Uterine smooth muscle cell (primary cell): ENCODE results near the gene CASKIN2. TPM values are rescaled to one million over a fixed set of nuclear protein-coding genes. Genes with fewer than 3 reads are reported as not detected.

Source experiments
- total RNA-seq: library from RNA; depleted of rRNA; stranded (reverse); fragments of >200 nt; gene quantifications from 2 replicates; pipeline ENCODE4 v1.2.3, GENCODE V29; 2014

The CASKIN2 gene, protein sequence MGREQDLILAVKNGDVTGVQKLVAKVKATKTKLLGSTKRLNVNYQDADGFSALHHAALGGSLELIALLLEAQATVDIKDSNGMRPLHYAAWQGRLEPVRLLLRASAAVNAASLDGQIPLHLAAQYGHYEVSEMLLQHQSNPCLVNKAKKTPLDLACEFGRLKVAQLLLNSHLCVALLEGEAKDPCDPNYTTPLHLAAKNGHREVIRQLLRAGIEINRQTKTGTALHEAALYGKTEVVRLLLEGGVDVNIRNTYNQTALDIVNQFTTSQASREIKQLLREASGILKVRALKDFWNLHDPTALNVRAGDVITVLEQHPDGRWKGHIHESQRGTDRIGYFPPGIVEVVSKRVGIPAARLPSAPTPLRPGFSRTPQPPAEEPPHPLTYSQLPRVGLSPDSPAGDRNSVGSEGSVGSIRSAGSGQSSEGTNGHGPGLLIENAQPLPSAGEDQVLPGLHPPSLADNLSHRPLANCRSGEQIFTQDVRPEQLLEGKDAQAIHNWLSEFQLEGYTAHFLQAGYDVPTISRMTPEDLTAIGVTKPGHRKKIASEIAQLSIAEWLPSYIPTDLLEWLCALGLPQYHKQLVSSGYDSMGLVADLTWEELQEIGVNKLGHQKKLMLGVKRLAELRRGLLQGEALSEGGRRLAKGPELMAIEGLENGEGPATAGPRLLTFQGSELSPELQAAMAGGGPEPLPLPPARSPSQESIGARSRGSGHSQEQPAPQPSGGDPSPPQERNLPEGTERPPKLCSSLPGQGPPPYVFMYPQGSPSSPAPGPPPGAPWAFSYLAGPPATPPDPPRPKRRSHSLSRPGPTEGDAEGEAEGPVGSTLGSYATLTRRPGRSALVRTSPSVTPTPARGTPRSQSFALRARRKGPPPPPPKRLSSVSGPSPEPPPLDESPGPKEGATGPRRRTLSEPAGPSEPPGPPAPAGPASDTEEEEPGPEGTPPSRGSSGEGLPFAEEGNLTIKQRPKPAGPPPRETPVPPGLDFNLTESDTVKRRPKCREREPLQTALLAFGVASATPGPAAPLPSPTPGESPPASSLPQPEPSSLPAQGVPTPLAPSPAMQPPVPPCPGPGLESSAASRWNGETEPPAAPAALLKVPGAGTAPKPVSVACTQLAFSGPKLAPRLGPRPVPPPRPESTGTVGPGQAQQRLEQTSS (N-terminal part only)
- 6.2 and 6.6 TPM in 2 replicates for total RNA-seq

DNA sequence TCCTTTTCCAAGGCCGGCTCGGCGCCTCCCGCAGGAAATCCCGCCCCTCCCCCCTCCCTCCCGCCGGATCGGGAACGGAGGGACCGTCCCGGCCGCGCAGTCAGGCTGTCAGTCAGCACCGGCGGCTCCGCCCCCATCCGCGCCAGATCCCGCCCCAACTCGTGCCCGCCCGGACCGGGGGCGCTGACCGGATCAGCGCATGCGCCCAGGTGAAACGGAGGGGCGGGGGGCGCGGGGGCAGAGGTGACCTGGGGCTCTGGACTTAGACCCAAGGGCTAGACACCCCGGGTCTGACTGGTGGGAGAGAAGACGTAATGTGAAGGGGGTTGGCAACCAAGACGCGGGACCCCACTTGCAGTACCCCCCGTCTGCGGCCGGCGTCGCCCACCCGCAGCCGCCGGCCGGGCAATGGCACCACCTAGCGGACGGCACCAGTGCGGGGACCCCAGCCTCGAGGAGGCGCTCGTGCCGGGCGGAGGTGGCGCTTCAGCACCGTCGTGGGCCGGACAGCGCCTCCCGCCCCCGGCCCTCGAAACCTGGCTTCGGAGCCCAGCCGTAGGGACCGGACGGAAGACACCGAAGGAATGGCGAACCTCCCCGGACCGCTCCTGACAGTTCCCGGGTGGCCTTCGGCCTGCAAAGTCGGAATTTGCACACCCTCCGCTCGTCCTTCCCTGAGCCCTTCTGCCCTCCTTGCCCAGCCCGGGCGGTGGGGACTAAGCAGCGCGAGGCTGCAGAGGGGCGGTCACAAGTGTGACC is at the start of gene CASKIN2:
CASKIN2 (minus strand) TSS at position 42 of the 759 bp plus-strand sequence. CDS start 1,733 bp downstream, outside the sequence.

DNA sequence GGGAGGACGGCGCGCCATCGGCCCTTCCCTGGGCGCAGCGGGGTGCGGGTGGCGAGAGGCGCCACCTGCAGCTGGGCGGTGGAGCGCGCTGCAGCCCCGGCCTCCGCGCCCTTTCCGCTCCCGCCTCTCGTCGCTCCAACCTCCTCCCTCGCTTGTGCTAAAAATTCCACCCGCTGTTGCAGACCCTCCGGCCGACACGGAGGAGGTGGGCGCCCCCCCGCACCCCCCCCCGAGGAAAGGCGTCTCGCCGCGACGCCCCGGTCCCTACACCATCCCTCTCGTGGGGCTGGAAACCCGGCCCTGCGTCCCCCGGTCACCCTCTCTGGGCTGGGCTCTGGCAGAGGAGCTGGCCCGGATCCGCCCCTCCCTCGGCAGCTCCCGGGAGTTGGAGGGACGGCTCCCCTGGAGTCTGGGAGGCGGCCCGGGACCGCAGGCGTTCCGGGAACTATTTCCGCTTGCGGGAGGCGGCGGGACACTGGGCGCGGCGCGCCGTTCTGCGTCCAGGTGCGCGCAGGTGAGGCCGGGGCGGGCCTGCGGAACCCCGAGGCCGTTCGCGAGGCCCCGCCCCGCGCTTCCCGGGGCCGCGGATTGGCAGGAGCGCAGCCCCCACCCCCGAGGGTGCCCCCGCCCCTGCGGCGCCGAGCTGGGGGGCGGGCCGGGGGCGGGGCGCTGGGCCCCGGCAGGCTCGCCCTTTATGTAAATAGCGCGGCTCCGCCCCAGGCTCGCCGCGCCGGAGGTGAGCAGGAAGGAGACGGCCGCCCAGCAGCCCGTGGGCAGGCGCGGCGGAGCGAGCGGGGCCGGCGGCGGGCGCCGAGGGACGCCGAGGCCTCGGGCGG is 9.9 kb upstream of the CASKIN2 start, which contains the start of gene LLGL2:
LLGL2 (plus strand) TSS at position 728 of the 836 bp plus-strand sequence. CDS start 17,730 bp downstream, outside the sequence.

DNA sequence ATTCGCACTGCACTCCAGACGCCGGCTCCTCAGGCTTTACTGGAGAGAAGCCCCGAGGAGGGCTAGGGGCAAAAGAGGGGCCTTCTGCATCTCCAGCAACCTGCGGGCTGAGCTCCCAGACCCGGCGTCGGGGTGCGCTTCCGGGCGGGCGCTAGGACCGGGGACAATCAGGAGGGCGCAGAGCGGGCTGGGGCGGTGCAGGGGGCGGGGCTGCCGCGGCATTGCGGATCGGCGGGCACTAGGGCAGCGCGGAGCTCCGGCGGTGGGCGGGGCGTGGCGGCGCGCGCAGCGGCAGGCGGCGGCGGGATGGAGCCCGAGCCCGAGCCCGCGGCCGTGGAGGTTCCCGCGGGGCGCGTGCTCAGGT is 900 bp upstream of the CASKIN2 start, which contains the start of gene TSEN54:
TSEN54 (plus strand) TSS at position 274 of the 364 bp plus-strand sequence; CDS start at position 307, 33 bp downstream.

DNA sequence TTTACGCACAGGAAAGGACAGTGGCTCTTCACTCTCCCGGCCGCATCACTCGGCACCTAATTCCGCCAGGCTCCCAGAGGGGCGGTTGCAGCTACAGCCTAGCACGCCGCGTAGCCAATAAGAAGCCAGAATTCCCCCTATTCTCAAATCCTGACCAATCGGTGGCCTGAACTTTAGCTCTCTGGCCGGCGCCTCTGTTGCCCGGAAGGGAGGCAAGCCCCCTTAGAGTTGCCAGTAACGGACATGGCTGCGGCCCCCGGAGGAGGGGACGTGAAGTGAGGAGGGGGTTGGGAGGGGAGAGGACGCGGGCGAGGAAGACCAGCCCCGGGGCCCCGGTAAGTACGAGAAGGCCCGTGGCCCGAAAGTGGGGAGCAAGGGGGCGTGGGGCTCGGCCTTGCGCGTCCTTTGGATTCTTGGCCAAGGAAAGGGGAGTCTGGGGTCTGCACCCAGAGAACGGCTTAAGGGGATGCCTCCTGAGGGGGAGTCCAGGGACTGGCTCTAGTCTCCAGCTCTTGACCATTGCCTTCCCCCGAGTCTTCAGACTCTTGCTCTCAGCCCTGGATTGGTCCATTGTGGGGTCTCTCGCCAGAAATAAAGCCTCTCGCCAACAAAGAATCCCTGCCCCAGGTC is 58.8 kb downstream of the CASKIN2 start, which contains the start of gene TMEM94:
TMEM94 (plus strand) TSS at position 219 of the 630 bp plus-strand sequence. CDS start 15,271 bp downstream, outside the sequence.

Other genes starting within 250 kb of the CASKIN2 start
- 7.6 and 8.3 TPM in 2 replicates for gene MIF4GD, start 244.3 kb downstream of the CASKIN2 start, total RNA-seq
- gene SLC25A19, start 226.1 kb downstream of the CASKIN2 start, total RNA-seq: 6.1 and 11.0 TPM in 2 replicates
- 84.1 and 87.1 TPM in 2 replicates for gene GRB2, start 109.9 kb downstream of the CASKIN2 start, total RNA-seq
- 36.4 and 38.3 TPM in 2 replicates for gene TMEM94, start 58.9 kb downstream of the CASKIN2 start, total RNA-seq
- gene TSEN54, start 991 bp upstream of the CASKIN2 start, total RNA-seq: 13.5 and 15.7 TPM in 2 replicates
- 0.12 and 0.33 TPM in 2 replicates for gene LLGL2, start 10.2 kb upstream of the CASKIN2 start, total RNA-seq
- 6.3 and 9.4 TPM in 2 replicates for gene MYO15B, start 72.3 kb upstream of the CASKIN2 start, total RNA-seq
- gene SMIM5, start 117.9 kb upstream of the CASKIN2 start, total RNA-seq: not detected in 2 replicates
- gene RECQL5, start 151.6 kb upstream of the CASKIN2 start, total RNA-seq: 19.1 and 23.4 TPM in 2 replicates
- gene SAP30BP, start 151.8 kb upstream of the CASKIN2 start, total RNA-seq: 56.0 and 84.6 TPM in 2 replicates
- under 0.01 and 0.62 TPM in 2 replicates for gene ITGB4, start 205.9 kb upstream of the CASKIN2 start, total RNA-seq
- 39.5 and 41.5 TPM in 2 replicates for gene GALK1, start 249.7 kb upstream of the CASKIN2 start, total RNA-seq